GM19395 (cell line): ENCODE data around the gene ALDH1L2.
"Not testable (repeated sequence)": the region's sequence is repeated elsewhere in the genome, so short reads cannot be mapped to it uniquely, and the experiment has no call there.

Experiments used
- ATAC-seq: cut with Tn5 transposase; IDR thresholded peaks from one replicate; pipeline ENCODE4 v1.9.1; 2021; ENCODE audit warnings: mild to moderate bottlenecking, moderate library complexity; ENCODE audit not compliant: unreplicated experiment

The ALDH1L2 gene

DNA sequence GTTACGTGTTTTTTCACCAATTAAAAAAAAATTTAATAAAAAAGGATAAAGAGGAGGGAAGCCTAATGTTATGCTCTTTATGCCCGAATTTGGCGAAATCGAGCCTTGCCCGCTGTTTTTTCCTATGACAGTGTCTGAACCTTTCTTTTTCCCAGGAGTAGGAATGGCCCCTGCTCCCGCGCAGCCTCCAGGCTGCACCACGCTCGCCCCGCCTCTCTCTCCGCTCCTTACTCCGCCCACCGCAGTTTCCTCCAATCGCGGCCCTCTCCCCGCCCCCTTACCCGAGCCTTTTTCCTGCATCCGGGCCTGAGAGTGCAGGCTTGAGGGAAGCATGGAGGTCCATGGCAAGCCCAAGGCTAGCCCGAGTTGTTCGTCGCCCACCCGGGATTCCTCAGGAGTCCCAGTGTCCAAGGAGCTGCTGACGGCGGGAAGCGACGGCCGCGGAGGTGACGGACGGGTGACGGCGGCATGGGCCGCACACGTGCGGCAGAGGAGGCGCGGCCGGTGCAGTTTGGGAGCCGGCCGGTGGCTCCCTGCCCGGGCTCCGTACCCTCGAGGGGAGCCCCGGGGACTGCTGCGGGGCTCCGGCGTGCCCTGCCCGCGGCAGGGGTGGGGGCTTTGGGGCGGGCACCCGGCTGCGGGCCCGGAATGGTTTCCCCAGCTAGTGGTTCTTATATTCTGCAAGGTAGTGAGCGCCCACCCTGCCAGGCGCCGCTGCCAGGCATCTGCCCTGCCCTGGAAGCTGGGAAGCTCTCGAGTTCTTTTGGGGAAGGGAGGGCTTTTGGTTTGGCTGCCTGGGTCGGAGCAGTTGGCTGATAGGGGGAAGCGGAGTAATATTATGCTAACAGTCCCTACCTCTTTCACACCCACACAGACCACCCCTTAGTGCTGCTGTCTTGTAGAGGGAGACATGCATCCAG is 98.0 kb downstream of the ALDH1L2 start, which contains the start of gene NOPCHAP1:
NOPCHAP1 (plus strand) TSS at position 295 of the 920 bp plus-strand sequence; CDS start at position 332, 37 bp downstream.
- ATAC-seq: peak; percentile 98

- no peak for ATAC-seq
Observed at GRCh38 chr12:104985206-104985605, 99.1 kb downstream of the ALDH1L2 start.

- not testable (repeated sequence) for ATAC-seq
Observed at GRCh38 chr12:104977688-104978087, 106.6 kb downstream of the ALDH1L2 start.

DNA sequence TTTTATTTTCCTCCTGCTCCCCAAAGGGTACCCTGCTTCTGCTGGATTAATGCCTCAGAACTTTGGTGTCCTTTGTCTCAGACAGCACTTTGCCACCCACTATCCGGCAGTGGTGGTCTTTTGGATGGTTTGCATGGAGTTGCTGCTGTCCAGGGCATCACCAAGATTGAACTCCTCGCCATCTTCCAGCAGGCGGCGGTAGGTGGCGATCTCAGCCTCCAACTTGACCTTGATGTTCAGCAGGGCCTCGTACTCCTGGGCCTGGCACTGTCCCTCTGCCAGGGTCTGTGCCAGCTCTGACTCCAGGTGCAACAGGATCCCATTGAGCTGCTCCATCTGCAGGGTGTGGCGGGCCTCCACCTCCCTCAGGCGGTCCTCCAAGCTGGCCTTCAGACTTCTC is 107.6 kb downstream of the ALDH1L2 start:
- ATAC-seq: no peak

DNA sequence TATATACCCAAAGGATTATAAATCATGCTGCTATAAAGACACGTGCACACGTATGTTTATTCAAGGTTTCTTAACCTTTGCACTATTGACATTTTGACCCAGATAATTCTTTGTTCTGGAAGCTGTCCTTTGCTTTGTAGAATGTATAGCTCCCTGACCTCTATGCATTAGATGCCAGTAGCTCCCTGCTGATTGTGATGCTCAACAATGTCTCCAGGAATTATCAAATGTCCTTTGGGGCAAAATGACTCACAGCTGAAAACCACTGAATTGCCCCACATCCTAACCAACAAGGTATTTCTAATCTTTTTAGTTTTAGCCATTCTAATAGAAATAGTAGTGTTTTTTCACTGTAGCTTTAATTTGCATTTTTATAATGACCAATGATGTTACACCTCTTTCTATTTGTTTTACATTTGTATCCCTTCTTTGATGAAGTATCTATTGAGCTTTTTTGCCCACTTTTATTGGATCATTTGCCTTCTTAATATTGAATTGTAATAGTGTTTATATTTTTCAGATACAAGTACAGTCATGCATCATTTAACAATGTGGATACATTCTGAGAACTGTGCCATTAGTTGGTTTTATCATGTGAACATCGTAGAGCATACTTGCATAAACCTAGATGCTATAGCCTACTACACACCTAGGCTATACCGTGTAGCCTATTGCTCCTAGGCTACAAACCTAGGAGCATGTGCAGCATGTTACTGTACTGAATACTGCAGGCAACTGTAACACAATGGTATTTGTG is 108.5 kb downstream of the ALDH1L2 start:
- no peak for ATAC-seq

GRCh38 chr12:104974626-104975290 is 109.5 kb downstream of the ALDH1L2 start:
- ATAC-seq: peak; percentile 98

DNA sequence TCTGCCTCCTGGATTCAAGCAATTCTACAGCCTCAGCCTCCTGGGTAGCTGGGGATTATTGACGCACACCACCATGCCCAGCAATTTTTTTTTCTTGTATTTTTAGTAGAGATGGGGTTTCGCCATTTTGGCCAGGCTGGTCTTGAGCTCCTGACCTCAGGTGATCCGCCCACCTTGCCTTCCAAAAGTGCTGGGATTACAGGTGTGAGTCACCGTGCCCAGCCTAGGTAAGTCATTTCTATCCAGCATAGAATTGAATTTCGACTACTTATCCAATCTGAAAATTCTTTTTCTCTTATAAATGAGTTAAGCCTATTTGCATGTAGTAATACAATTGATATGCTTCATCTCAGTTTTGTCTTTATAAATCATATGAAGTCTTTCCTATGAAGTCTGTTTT is 111.0 kb downstream of the ALDH1L2 start:
- no peak for ATAC-seq

DNA sequence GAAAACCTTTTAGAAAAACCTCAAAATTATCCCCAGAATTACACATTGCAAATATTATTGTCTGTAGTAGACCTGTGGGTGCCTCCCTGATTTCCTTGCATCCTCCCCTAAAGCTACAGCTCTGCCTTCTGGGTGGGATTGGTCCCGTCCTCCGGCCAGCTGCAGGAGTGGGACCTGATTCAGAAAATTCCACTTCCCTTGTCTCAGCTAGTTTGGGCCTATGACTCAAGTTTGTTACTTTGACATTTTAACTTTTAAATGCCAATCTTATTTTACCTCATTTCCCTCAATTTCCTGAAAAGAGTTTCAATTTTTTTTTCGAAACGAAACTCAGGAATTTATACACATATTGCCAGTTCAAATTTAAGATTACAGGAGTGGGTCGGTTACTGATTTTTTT is 113.0 kb downstream of the ALDH1L2 start:
- no peak for ATAC-seq
